ENCODE measurements around the gene SZT2. TPM values are rescaled to one million over a fixed set of nuclear protein-coding genes. Genes with fewer than 3 reads are reported as not detected.
A peak's percentile ranks its signal among the peaks of the same experiment; 100 is the strongest.

Gene SZT2
- total and polyA plus RNA-seq, 2 of the 13 experiments (the other 11 are each of a cell fraction or from before 2014, with no cell fraction given) = 8.0 to 8.8 TPM

DNA sequence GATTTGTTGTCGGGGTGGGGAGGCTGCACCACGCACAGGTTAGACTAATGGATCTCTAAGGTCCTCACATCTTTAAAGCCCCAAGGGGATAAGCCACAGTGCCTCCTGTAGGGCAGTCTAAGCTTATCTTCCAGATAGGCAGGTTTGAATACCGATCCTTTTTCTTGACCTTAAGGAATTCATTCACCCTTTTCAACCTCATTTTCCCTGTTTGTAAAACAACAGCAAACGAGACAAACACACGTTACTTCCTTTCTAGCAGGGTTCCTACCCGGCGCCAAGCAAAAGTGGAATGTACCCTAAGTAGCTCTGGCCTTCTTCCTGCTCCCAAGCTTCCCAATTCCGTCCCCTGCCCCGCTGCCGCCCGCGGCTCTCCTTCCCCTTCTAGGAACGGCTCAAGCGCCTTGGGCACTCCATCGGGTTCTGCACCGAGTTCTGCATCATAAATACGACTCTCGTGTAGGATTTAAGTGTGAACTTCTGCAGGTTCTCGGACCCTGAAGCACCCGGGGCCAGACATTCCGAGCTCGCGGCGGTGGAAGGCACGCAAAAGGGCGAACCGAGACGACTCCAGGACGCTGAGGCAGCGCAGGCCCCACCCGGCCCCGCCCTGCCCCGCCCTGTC, 31.5 kb upstream of the SZT2 start (continued):
- TF ChIP-seq, protein P1, sequence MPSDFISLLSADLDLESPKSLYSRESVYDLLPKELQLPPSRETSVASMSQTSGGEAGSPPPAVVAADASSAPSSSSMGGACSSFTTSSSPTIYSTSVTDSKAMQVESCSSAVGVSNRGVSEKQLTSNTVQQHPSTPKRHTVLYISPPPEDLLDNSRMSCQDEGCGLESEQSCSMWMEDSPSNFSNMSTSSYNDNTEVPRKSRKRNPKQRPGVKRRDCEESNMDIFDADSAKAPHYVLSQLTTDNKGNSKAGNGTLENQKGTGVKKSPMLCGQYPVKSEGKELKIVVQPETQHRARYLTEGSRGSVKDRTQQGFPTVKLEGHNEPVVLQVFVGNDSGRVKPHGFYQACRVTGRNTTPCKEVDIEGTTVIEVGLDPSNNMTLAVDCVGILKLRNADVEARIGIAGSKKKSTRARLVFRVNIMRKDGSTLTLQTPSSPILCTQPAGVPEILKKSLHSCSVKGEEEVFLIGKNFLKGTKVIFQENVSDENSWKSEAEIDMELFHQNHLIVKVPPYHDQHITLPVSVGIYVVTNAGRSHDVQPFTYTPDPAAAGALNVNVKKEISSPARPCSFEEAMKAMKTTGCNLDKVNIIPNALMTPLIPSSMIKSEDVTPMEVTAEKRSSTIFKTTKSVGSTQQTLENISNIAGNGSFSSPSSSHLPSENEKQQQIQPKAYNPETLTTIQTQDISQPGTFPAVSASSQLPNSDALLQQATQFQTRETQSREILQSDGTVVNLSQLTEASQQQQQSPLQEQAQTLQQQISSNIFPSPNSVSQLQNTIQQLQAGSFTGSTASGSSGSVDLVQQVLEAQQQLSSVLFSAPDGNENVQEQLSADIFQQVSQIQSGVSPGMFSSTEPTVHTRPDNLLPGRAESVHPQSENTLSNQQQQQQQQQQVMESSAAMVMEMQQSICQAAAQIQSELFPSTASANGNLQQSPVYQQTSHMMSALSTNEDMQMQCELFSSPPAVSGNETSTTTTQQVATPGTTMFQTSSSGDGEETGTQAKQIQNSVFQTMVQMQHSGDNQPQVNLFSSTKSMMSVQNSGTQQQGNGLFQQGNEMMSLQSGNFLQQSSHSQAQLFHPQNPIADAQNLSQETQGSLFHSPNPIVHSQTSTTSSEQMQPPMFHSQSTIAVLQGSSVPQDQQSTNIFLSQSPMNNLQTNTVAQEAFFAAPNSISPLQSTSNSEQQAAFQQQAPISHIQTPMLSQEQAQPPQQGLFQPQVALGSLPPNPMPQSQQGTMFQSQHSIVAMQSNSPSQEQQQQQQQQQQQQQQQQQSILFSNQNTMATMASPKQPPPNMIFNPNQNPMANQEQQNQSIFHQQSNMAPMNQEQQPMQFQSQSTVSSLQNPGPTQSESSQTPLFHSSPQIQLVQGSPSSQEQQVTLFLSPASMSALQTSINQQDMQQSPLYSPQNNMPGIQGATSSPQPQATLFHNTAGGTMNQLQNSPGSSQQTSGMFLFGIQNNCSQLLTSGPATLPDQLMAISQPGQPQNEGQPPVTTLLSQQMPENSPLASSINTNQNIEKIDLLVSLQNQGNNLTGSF (CRISPR knock-in tag; IDR thresholded peaks at IDR 0.05) = no peak
- peak; percentile 4; the same call in 1 of the 2 replicates for TF ChIP-seq ATF1 (CRISPR knock-in tag; IDR thresholded peaks at IDR 0.05)
- peak; percentile 43; the same call in 1 of the 2 replicates for TF ChIP-seq KLF6 (CRISPR knock-in tag; IDR thresholded peaks at IDR 0.05)
- no peak for TF ChIP-seq BHLHE40 (IDR thresholded peaks at IDR 0.05; ENCODE audit: low read length)
- no peak for TF ChIP-seq RFX5 (IDR thresholded peaks at IDR 0.05; ENCODE audit: low read depth, low read length)
- TF ChIP-seq KLF13 (CRISPR knock-in tag; IDR thresholded peaks at IDR 0.05) = no peak
- TF ChIP-seq, protein P2, sequence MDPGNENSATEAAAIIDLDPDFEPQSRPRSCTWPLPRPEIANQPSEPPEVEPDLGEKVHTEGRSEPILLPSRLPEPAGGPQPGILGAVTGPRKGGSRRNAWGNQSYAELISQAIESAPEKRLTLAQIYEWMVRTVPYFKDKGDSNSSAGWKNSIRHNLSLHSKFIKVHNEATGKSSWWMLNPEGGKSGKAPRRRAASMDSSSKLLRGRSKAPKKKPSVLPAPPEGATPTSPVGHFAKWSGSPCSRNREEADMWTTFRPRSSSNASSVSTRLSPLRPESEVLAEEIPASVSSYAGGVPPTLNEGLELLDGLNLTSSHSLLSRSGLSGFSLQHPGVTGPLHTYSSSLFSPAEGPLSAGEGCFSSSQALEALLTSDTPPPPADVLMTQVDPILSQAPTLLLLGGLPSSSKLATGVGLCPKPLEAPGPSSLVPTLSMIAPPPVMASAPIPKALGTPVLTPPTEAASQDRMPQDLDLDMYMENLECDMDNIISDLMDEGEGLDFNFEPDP (CRISPR knock-in tag; conservative IDR thresholded peaks at IDR 0.05) = no peak
- TF ChIP-seq CBX2 (IDR thresholded peaks at IDR 0.05; ENCODE audit: low read depth, low read length) = no peak
- no peak for TF ChIP-seq CBX2 (CRISPR knock-in tag; IDR thresholded peaks at IDR 0.05; ENCODE audit: low read depth)
- no peak for TF ChIP-seq NR2F1 (CRISPR knock-in tag; IDR thresholded peaks at IDR 0.05)
- TF ChIP-seq ZNF557 (CRISPR knock-in tag; IDR thresholded peaks at IDR 0.05) = 0 out of 2 replicates have a peak, but pooled peaks have one; percentile 38
- TF ChIP-seq, protein P3, sequence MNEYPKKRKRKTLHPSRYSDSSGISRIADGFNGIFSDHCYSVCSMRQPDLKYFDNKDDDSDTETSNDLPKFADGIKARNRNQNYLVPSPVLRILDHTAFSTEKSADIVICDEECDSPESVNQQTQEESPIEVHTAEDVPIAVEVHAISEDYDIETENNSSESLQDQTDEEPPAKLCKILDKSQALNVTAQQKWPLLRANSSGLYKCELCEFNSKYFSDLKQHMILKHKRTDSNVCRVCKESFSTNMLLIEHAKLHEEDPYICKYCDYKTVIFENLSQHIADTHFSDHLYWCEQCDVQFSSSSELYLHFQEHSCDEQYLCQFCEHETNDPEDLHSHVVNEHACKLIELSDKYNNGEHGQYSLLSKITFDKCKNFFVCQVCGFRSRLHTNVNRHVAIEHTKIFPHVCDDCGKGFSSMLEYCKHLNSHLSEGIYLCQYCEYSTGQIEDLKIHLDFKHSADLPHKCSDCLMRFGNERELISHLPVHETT (CRISPR knock-in tag; conservative IDR thresholded peaks at IDR 0.05) = no peak
- TF ChIP-seq, protein P4, sequence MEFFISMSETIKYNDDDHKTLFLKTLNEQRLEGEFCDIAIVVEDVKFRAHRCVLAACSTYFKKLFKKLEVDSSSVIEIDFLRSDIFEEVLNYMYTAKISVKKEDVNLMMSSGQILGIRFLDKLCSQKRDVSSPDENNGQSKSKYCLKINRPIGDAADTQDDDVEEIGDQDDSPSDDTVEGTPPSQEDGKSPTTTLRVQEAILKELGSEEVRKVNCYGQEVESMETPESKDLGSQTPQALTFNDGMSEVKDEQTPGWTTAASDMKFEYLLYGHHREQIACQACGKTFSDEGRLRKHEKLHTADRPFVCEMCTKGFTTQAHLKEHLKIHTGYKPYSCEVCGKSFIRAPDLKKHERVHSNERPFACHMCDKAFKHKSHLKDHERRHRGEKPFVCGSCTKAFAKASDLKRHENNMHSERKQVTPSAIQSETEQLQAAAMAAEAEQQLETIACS (CRISPR knock-in tag; IDR thresholded peaks at IDR 0.05) = no peak
- no peak for TF ChIP-seq FOXO1 (CRISPR knock-in tag; IDR thresholded peaks at IDR 0.05)
- TF ChIP-seq TBX2 (CRISPR knock-in tag; IDR thresholded peaks at IDR 0.05; ENCODE audit: borderline replicate concordance) = no peak
- TF ChIP-seq ZNF207 (IDR thresholded peaks at IDR 0.05; ENCODE audit: borderline replicate concordance) = no peak
